Neuronal stem cell (in vitro differentiated cells): ENCODE data around the gene PTPRM.

Experiments
- DNase-seq: peaks from one replicate; pipeline ENCODE4 v3.0.0-alpha.2; 2013; ENCODE audit warnings: low spot score
- H2AFZ ChIP-seq: one replicate; pipeline ENCODE4 v1.6.1; 2013; ENCODE audit warnings: mild to moderate bottlenecking, low read length, inconsistent platforms
- H2AK5ac ChIP-seq: 2 replicates; pipeline ENCODE4 v1.6.1; 2013; ENCODE audit warnings: low read depth, mild to moderate bottlenecking, inconsistent platforms, low read length, moderate library complexity, mixed read lengths
- H2BK120ac ChIP-seq: 2 replicates; pipeline ENCODE4 v1.6.1; 2013; ENCODE audit warnings: low read depth, mild to moderate bottlenecking, inconsistent platforms, low read length, moderate library complexity, mixed read lengths
- H2BK12ac ChIP-seq: one replicate; pipeline ENCODE4 v1.6.1; 2013; ENCODE audit warnings: low read length, inconsistent platforms
- H2BK15ac ChIP-seq: 2 replicates; pipeline ENCODE4 v1.6.1; 2013; ENCODE audit warnings: mild to moderate bottlenecking, low read length, inconsistent platforms, mixed read lengths
- H2BK5ac ChIP-seq: one replicate; pipeline ENCODE4 v1.6.1; 2013; ENCODE audit warnings: inconsistent platforms, mild to moderate bottlenecking, low read length, moderate library complexity
- H3K14ac ChIP-seq: one replicate; pipeline ENCODE4 v1.6.1; 2013; ENCODE audit warnings: low read length, inconsistent platforms
- H3K18ac ChIP-seq: 2 replicates; pipeline ENCODE4 v1.6.1; 2013; ENCODE audit warnings: low read length, inconsistent platforms
- H3K23ac ChIP-seq: 2 replicates; pipeline ENCODE4 v1.6.1; 2013; ENCODE audit warnings: low read depth, mild to moderate bottlenecking, mixed read lengths, low read length, inconsistent platforms; ENCODE audit not compliant: poor library complexity
- H3K27ac ChIP-seq: replicated peaks from 3 replicates; pipeline ENCODE4 v1.5.1; 2013; ENCODE audit warnings: low read length, inconsistent platforms
- H3K27me3 ChIP-seq, 3 experiments: 2 replicates each; pipeline ENCODE4 v1.6.1; 2013; ENCODE audit warnings: low read length in 3 of 3, mild to moderate bottlenecking in 2 of 3, inconsistent platforms in 1 of 3, low read depth in 1 of 3, mixed read lengths in 1 of 3, moderate library complexity in 1 of 3; ENCODE audit not compliant: control insufficient read depth in 3 of 3, insufficient read depth in 3 of 3
- H3K36me3 ChIP-seq, 2 donors: replicated peaks in 1 of 2; 2 replicates each; pipeline ENCODE4 v1.6.1; 2013; ENCODE audit warnings: low read length in 2 of 2; ENCODE audit not compliant: control insufficient read depth in 2 of 2, insufficient read depth in 2 of 2
- H3K4ac ChIP-seq: 2 replicates; pipeline ENCODE4 v1.6.1; 2013; ENCODE audit warnings: inconsistent platforms, mild to moderate bottlenecking, low read length, moderate library complexity
- H3K4me1 ChIP-seq, 2 donors: 1 replicate in 1 of 2; 2 replicates in 1 of 2; pipeline ENCODE4 v1.6.1; 2013; ENCODE audit warnings: low read length in 2 of 2, low read depth in 1 of 2; ENCODE audit not compliant: control insufficient read depth in 2 of 2, insufficient read depth in 1 of 2
- H3K4me2 ChIP-seq: one replicate; pipeline ENCODE4 v1.6.1; 2013; ENCODE audit warnings: mild to moderate bottlenecking, low read length, inconsistent platforms; ENCODE audit not compliant: insufficient read depth, poor library complexity, severe bottlenecking
- H3K4me3 ChIP-seq, 2 donors: 2 replicates each; pipeline ENCODE4 v1.5.1; 2013; ENCODE audit warnings: low read length in 2 of 2, mild to moderate bottlenecking in 2 of 2, inconsistent platforms in 1 of 2, moderate library complexity in 1 of 2
- H3K79me1 ChIP-seq: one replicate; pipeline ENCODE4 v1.6.1; 2013; ENCODE audit warnings: low read depth, mild to moderate bottlenecking, inconsistent platforms, low read length, moderate library complexity
- H3K9ac ChIP-seq: one replicate; pipeline ENCODE4 v1.6.1; 2013; ENCODE audit warnings: mild to moderate bottlenecking, low read depth, low read length, inconsistent platforms; ENCODE audit not compliant: poor library complexity
- H3K9me3 ChIP-seq, 2 donors: replicated peaks in 1 of 2; 2 replicates each; pipeline versions ENCODE3 to v1.6.1; 2013; ENCODE audit warnings: low read length in 2 of 2, mild to moderate bottlenecking in 2 of 2, inconsistent platforms in 1 of 2, low read depth in 1 of 2, mixed read lengths in 1 of 2, moderate library complexity in 1 of 2; ENCODE audit not compliant: control insufficient read depth in 2 of 2, insufficient read depth in 1 of 2
- H4K8ac ChIP-seq: one replicate; pipeline ENCODE4 v1.6.1; 2013; ENCODE audit warnings: low read depth, mild to moderate bottlenecking, inconsistent platforms, low read length, moderate library complexity
- H4K91ac ChIP-seq: one replicate; pipeline ENCODE4 v1.6.1; 2013; ENCODE audit warnings: low read length, low read depth, mild to moderate bottlenecking, inconsistent platforms; ENCODE audit not compliant: poor library complexity
- WGBS, 2 donors: extraction: QIAGEN DNeasy Blood & Tissue Kit; methylation state at CpG; one replicate each; pipeline ENCODE4 v1.1.7; 2013; ENCODE audit warnings: missing lambda C conversion rate in 2 of 2, mixed read lengths in 1 of 2; ENCODE audit not compliant: insufficient read length in 2 of 2, insufficient replicate concordance in 1 of 2; ENCODE audit errors: extremely low coverage in 2 of 2; 5-methylcytosine and 5-hydroxymethylcytosine counted together

Gene PTPRM

GRCh38 chr18:8081267-8081666, 514.2 kb downstream of the PTPRM start:
- no peak overlapping the region for H3K23ac ChIP-seq
- H2BK5ac ChIP-seq = no peak overlapping the region
- no peak overlapping the region for H4K91ac ChIP-seq
- H4K8ac ChIP-seq = no peak overlapping the region
- no peak overlapping the region for H3K9ac ChIP-seq
- no peak overlapping the region for H3K4me3 ChIP-seq
- H3K14ac ChIP-seq = no peak overlapping the region
- H3K27ac ChIP-seq = no peak overlapping the region
- H2BK12ac ChIP-seq = no peak overlapping the region
- no peaks in the 10 kb centered on the region for H3K9me3 ChIP-seq
- no peak overlapping the region for H3K4me2 ChIP-seq
- H3K79me1 ChIP-seq = no peaks in the 10 kb centered on the region
- no peaks in the 10 kb centered on the region for H3K36me3 ChIP-seq
- H3K18ac ChIP-seq = no peak overlapping the region
- no peaks in the 10 kb centered on the region for H3K27me3 ChIP-seq
- H2AK5ac ChIP-seq = no peak overlapping the region
- H2BK15ac ChIP-seq = no peak overlapping the region
- WGBS, 2 donors = no CpG with 5 or more reads among the region's 1 CpG
- no peak for DNase-seq
- peaks cover 0 to 3% of the 10 kb centered on the region in 2 donors for H3K4me1 ChIP-seq
- H2AFZ ChIP-seq = no peak overlapping the region
- H2BK120ac ChIP-seq = no peak overlapping the region
- H3K4ac ChIP-seq = no peak overlapping the region

DNA sequence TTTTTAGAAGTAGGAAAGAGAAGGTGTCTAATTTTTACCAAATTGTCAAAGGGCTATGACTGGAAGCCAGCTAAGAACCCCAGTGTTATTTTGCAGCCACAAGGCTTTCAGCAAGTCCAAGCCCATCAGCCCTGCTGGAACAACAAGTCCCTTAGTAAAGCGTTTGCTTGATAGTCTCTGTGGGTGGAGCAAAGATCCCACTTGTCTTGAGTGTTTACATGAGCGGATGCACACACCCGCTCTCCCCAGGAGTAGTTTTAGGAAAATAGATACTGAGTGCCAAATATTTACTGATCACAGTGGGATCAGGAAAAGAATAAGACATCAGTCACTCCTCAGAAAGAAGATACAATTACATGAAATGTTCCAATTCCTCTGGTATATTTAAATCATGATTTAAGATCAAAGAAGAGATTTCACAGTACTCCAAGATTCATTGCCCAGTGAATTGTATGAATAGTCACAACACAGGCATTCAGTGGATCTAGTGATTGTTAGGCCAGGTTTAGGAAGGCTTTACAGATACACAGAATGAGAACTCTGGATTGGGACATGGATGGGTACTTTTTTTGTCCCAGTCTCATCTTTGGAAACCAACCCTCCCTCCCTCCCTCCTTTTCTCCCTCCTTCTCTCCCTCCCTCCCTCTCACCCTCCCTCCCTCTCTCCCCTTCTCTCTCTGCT, 514.9 kb downstream of the PTPRM start:
- no peaks in the 10 kb centered on the region for H3K27me3 ChIP-seq
- H3K9me3 ChIP-seq = no peaks in the 10 kb centered on the region
- no peak overlapping the region for H3K14ac ChIP-seq
- no peak overlapping the region for H3K27ac ChIP-seq
- no peaks in the 10 kb centered on the region for H3K79me1 ChIP-seq
- H3K4me2 ChIP-seq = no peak overlapping the region
- H2BK15ac ChIP-seq = no peak overlapping the region
- H2BK5ac ChIP-seq = no peak overlapping the region
- H3K9ac ChIP-seq = no peak overlapping the region
- H4K91ac ChIP-seq = no peak overlapping the region
- H2BK120ac ChIP-seq = no peak overlapping the region
- peaks cover 0 to 3% of the 10 kb centered on the region in 2 donors for H3K4me1 ChIP-seq
- H4K8ac ChIP-seq = no peak overlapping the region
- no peak overlapping the region for H2AK5ac ChIP-seq
- no peak overlapping the region for H3K23ac ChIP-seq
- H2BK12ac ChIP-seq = no peak overlapping the region
- no peak overlapping the region for H3K4ac ChIP-seq
- DNase-seq = no peak
- H2AFZ ChIP-seq = no peak overlapping the region
- H3K18ac ChIP-seq = no peak overlapping the region
- WGBS, 2 donors = no CpG with 5 or more reads among the region's 3 CpGs
- no peaks in the 10 kb centered on the region for H3K36me3 ChIP-seq
- H3K4me3 ChIP-seq = no peak overlapping the region

DNA sequence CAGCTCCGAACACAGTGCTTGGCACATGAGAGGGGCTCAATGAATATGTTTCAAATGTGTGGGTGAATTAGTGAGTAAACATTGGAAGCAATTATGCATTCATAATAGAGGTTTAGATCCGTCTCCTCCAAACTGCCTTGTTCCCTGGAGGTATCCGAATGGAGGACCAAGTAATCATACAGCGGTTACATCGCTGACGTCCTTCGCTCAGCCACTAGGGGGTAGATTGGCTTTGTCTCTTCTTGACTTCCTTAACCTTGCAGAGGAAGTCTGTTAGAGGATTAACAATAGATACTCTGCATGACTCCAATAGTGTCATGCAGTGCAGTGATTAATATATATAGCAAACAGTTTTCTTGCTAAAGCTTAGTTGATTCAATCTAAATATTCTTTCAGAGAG, 517.0 kb downstream of the PTPRM start:
- H2BK120ac ChIP-seq = no peak overlapping the region
- H3K9ac ChIP-seq = no peak overlapping the region

DNA sequence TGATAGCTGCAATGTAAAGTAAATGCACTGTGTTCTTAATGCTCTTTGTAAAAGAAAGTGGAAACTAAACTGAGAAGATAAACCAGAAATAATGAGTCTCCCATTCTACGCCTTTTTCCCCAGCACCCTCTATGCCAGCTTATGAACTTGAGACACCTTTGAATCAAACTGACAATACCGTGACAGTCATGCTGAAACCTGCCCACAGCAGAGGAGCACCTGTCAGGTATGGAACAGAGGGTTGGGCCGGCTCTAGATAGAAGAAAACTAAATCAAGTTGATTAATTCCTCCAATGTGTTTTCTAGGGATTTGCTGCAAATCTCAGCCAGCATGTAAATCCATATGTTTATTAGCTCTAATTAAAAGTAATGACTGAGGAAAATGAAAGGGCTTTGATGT, 521.5 kb downstream of the PTPRM start:
- Histone ChIP-seq H3K4me3 (no peak overlapping the region), H4K91ac (no peak overlapping the region), H3K4me2 (no peak overlapping the region), H2AK5ac (no peak overlapping the region), H3K36me3 (no peaks in the 10 kb centered on the region), H3K4ac (no peak overlapping the region), H3K9ac (no peak overlapping the region), H3K18ac (no peak overlapping the region), H3K9me3 (no peaks in the 10 kb centered on the region), H3K27ac (no peak overlapping the region), H3K23ac (no peak overlapping the region), H3K79me1 (no peaks in the 10 kb centered on the region), H2BK120ac (no peak overlapping the region), H4K8ac (no peak overlapping the region), H2BK12ac (no peak overlapping the region), H3K4me1 (peaks cover 0 to 3% of the 10 kb centered on the region in 2 donors), H2BK5ac (no peak overlapping the region), H3K14ac (no peak overlapping the region), H3K27me3 (no peaks in the 10 kb centered on the region), H2AFZ (no peak overlapping the region), H2BK15ac (no peak overlapping the region)
- DNase-seq = no peak
- whole genome bisulfite sequencing, 2 donors = no CpG with 5 or more reads among the region's 3 CpGs

More for the DNA sequence above, 517.0 kb downstream of the PTPRM start:
- Histone ChIP-seq H2BK15ac (no peak overlapping the region), H2BK12ac (no peak overlapping the region), H3K4me2 (no peak overlapping the region), H3K4me1 (peaks cover 0 to 3% of the 10 kb centered on the region in 2 donors), H3K9me3 (no peaks in the 10 kb centered on the region), H3K18ac (no peak overlapping the region), H4K8ac (no peak overlapping the region), H3K79me1 (no peaks in the 10 kb centered on the region), H4K91ac (no peak overlapping the region), H2AFZ (no peak overlapping the region), H3K14ac (no peak overlapping the region), H2BK5ac (no peak overlapping the region), H3K36me3 (no peaks in the 10 kb centered on the region), H3K27ac (no peak overlapping the region), H2AK5ac (no peak overlapping the region), H3K27me3 (no peaks in the 10 kb centered on the region), H3K4ac (no peak overlapping the region), H3K23ac (no peak overlapping the region), H3K4me3 (no peak overlapping the region)
- DNase-seq = peak; percentile 58
- no CpG with 5 or more reads among the region's 7 CpGs for WGBS, 2 donors
